ENCODE measurements around the gene COX4I2. TPM values are rescaled to one million over a fixed set of nuclear protein-coding genes. Genes with fewer than 3 reads are reported as not detected.
"Not testable (repeated sequence)": the region's sequence is repeated elsewhere in the genome, so short reads cannot be mapped to it uniquely, and the experiment has no call there.

COX4I2 gene
- total and polyA plus RNA-seq, 2 donors (not counting 1 experiment from before 2014, with no cell fraction given), result not detected

GRCh38 chr20:31612271-31612640, 25.5 kb upstream of the COX4I2 start:
- peaks cover 0 to 35% (median 14%) of the 10 kb centered on the region in 4 experiments for H3K27me3 ChIP-seq (replicated peaks in 1 of 4; ENCODE audit: control extremely low read depth in 1 of 4, control insufficient read depth in 3 of 4, insufficient read depth in 4 of 4, low read length in 3 of 4)
- not testable (repeated sequence) for H3K27ac Mint-ChIP-seq; H3K4me2 ChIP-seq (replicated peaks; ENCODE audit: low read depth, low read length, poor library complexity, severe bottlenecking); H3K4me1 Mint-ChIP-seq; H3K4me3 ChIP-seq (ENCODE audit: control extremely low read depth in 1 of 5, extremely low read depth in 1 of 5, insufficient read depth in 1 of 5, low read depth in 2 of 5, low read length in 4 of 5); DNase-seq; H3K4me1 ChIP-seq (ENCODE audit: control insufficient read depth in 2 of 2, insufficient read depth in 2 of 2, low read length in 2 of 2); H3K9me3 ChIP-seq (ENCODE audit: control extremely low read depth in 1 of 3, control insufficient read depth in 2 of 3, insufficient read depth in 1 of 3, low read length in 2 of 3); H3K9me3 Mint-ChIP-seq (ENCODE audit: insufficient read depth); H3K27ac ChIP-seq (ENCODE audit: low read length in 2 of 2); H2AFZ ChIP-seq (ENCODE audit: insufficient read depth, low read depth, low read length, poor library complexity, severe bottlenecking); H3K9ac ChIP-seq (ENCODE audit: low read length); H3K4me3 Mint-ChIP-seq; H4K20me1 ChIP-seq (ENCODE audit: control insufficient read depth, insufficient read depth, low read length, poor library complexity, severe bottlenecking); H3K36me3 ChIP-seq (replicated peaks in 1 of 2; ENCODE audit: control extremely low read depth in 1 of 2, control insufficient read depth in 1 of 2, extremely low read depth in 1 of 2, insufficient read depth in 2 of 2, low read length in 1 of 2); H3K79me2 ChIP-seq (ENCODE audit: control insufficient read depth, insufficient read depth, low read length); ATAC-seq (ENCODE audit: low read depth)
- H3K27me3 Mint-ChIP-seq, result peaks cover 25% of the 10 kb centered on the region
- WGBS (ENCODE audit: insufficient coverage), result 93% methylated on average over 10 of the region's 12 CpGs
- ChIA-PET POLR2A (interaction anchor here (0.8 to 1.5 kb wide), 4 partner anchors 8 to 111 kb away, joined by 3 to 6 read pairs (median 3); partner anchors contain the start of gene BCL2L1), CTCF (interaction anchor here (0.6 to 16.3 kb wide), 27 partner anchors 9 to 127 kb away, joined by 3 to 587 read pairs (median 6); partner anchors contain the start of genes BCL2L1, ID1 and TPX2)
- intact Hi-C loops (cut with micrococcal nuclease), result loop anchor here (1.0 to 2.0 kb wide), 3 partner anchors 39 to 151 kb away; no protein-coding TSS in a partner anchor

DNA sequence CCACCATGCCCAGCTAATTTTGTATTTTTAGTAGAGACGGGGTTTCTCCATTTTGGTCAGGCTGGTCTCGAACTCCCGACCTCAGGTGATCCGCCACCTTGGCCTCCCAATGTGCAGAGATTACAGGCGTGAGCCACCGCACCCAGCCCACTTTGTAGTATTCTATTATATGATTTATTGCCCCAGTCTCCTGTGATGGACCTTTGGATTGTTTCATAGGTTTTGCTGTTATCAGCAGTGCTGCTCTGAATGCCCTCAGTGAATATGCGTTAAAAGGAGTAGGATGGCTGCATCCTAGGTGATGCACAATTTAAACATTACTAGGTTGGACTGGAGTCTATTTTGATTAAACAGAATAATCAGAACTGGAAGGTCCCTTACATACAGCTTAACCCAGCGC, 22.3 kb upstream of the COX4I2 start:
- no peak for ATAC-seq (ENCODE audit: low read depth)
- peaks cover 0 to 7% (median 3%) of the 10 kb centered on the region in 4 experiments for H3K27me3 ChIP-seq (replicated peaks in 1 of 4; ENCODE audit: control extremely low read depth in 1 of 4, control insufficient read depth in 3 of 4, insufficient read depth in 4 of 4, low read length in 3 of 4)
- peaks cover 12% of the 10 kb centered on the region for H3K4me1 Mint-ChIP-seq
- H3K4me2 ChIP-seq (replicated peaks; ENCODE audit: low read depth, low read length, poor library complexity, severe bottlenecking), result no peak overlapping the region
- H3K27ac ChIP-seq (ENCODE audit: low read length in 2 of 2), result no peak overlapping the region
- no peak for DNase-seq
- ChIA-PET POLR2A (no interaction called here), CTCF (interaction anchor here (0.6 to 16.3 kb wide), 5 partner anchors 11 to 68 kb away, joined by 3 to 587 read pairs (median 3); a partner anchor contains a TSS)
- H3K4me1 ChIP-seq (ENCODE audit: control insufficient read depth in 2 of 2, insufficient read depth in 2 of 2, low read length in 2 of 2), result peaks cover 10 to 12% of the 10 kb centered on the region in 2 donors
- intact Hi-C loops (cut with micrococcal nuclease), result no loop called here
- H3K9me3 Mint-ChIP-seq (ENCODE audit: insufficient read depth), result no peaks in the 10 kb centered on the region
- no peak for TF ChIP-seq EZH2 (IDR thresholded peaks at IDR 0.05; ENCODE audit: borderline replicate concordance, insufficient read depth, low read depth, low read length, poor library complexity, severe bottlenecking)
- no peak for TF ChIP-seq CTCF (IDR thresholded peaks at IDR 0.05)
- WGBS (ENCODE audit: insufficient coverage), result 100% methylated on average over 1 of the region's 8 CpGs
- no peak overlapping the region for H3K4me3 ChIP-seq (ENCODE audit: control extremely low read depth in 1 of 5, extremely low read depth in 1 of 5, insufficient read depth in 1 of 5, low read depth in 2 of 5, low read length in 4 of 5)
- no peak overlapping the region for H3K9ac ChIP-seq (ENCODE audit: low read length)
- H3K4me3 Mint-ChIP-seq, result no peak overlapping the region
- no peak overlapping the region for H3K27ac Mint-ChIP-seq
- H2AFZ ChIP-seq (ENCODE audit: insufficient read depth, low read depth, low read length, poor library complexity, severe bottlenecking), result no peak overlapping the region
- no peaks in the 10 kb centered on the region for H3K79me2 ChIP-seq (ENCODE audit: control insufficient read depth, insufficient read depth, low read length)
- no peaks in the 10 kb centered on the region for H4K20me1 ChIP-seq (ENCODE audit: control insufficient read depth, insufficient read depth, low read length, poor library complexity, severe bottlenecking)
- peaks cover 5% of the 10 kb centered on the region for H3K27me3 Mint-ChIP-seq
- no peaks in the 10 kb centered on the region for H3K36me3 ChIP-seq (replicated peaks in 1 of 2; ENCODE audit: control extremely low read depth in 1 of 2, control insufficient read depth in 1 of 2, extremely low read depth in 1 of 2, insufficient read depth in 2 of 2, low read length in 1 of 2)
- no peaks in the 10 kb centered on the region for H3K9me3 ChIP-seq (ENCODE audit: control extremely low read depth in 1 of 3, control insufficient read depth in 2 of 3, insufficient read depth in 1 of 3, low read length in 2 of 3)
